NCI-H1694 (cell line): ENCODE results near the gene NRXN3.

Experiments used
- DNase-seq: peaks from one replicate; lab custom pipeline; 2025; lab: John Stamatoyannopoulos, UW

Gene NRXN3

DNA sequence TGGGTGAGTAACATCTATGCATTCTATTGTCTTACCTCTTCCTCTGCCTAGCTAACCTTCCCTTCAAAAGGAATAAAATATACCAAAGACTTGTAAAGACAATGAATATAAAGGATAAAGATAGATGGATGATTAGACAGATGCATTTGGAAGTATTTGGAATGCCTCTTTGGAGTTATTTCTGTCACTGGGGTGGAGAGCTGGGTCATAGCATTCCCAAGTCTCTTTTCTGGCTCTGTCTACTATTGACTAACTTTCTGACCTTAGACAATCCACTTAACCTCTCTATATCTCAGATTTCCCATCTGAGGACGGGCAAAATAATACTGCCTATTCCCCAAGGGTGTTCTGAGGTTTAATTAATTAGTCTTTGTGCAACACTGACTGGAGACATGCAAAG, 1523.8 kb downstream of the NRXN3 start:
- no peak for DNase-seq

DNA sequence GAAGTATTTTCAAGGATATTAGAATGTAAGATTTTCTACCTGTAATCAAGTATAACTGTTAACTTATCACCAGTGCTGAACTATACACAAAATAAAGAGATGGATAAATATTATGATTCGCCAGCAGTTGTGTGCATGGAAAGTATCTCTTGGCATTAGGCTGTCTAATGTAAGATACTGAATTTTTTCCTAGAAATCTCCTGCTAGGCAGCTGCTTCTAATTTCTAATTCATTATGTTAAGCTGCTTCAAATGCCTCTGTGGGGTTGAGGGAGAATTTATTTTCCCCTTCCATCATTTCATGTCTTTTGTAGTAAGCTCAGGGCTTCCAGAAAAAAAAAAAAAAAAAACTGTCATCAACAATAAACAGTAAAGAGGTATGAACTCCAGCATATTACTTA, 1525.1 kb downstream of the NRXN3 start:
- no peak for DNase-seq

DNA sequence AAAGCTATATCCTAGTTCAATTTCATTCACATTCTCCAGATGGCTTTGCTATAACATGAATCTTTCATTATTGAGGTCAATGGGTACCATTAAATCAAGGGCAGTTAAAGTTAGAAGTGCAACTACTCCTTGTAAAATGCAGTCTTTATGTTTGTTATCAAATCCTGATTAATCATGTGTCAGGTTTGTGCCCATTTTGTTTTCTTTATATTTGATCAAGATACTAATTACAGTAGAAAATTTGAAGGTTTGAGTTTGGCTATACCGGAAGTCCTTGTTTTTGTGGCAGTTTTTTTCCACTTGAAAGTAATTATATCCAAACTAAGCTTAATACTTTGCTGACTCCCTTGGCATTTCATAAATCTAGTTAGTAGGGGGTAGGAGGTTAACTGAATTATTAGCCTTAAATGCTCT, 1528.1 kb downstream of the NRXN3 start:
- no peak for DNase-seq

DNA sequence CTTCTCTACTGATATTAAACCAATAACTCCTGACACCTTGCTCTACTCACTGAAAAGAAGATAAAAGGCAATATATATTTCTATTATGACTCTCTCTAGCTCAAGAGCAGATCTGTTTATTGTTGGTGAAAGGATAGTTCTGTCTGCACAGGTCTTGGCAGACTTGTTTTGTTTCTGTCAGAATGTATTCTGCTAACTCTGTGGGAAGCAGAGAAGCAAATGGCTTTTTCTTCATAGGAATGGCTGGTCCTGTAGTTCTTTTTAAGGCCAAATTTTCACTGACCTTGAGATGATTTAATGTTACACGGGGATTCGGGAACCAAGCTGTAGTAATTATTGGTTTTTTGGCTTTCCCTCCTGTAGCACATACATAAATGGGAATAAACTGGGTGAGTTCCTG, 1529.0 kb downstream of the NRXN3 start:
- no peak for DNase-seq

DNA sequence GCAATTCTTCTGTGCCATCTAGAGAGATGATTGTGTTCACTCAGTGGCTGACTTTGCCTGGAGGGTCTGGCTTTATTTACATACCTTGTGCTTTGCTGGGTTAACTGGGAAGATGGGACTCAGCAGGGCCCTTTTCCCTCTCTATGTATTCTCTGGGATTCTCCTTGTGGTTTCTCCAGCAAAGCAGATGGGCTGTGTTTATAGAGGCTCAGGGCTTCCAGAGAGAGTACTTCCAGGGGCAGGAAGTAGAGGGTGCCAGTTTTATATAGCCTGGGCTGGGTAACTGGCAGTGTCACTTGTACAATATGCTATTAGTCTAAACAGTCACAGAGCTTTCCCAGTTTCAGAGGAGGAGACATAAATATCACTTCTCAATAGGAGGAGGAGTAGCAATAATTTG, 1531.2 kb downstream of the NRXN3 start:
- DNase-seq = peak; percentile 35

DNA sequence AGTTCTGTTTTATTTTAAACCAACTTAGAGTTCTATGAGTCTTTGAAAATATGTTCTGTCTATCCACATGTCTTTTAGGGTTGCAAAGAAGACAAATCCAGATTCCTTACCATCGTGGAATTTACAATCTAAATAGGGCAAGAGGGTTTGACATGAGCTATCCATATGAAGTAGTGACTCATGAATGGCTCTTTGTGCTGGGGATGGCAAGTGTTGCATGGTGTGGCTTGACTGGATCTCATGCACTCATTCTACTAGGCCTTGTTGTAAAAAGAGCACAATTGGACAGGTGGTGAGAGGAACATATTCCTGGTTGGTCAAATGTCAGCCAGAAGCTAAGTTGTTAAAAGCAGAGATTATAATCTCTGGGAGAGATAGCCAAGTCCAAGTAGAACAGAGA, 1532.0 kb downstream of the NRXN3 start:
- no peak for DNase-seq

DNA sequence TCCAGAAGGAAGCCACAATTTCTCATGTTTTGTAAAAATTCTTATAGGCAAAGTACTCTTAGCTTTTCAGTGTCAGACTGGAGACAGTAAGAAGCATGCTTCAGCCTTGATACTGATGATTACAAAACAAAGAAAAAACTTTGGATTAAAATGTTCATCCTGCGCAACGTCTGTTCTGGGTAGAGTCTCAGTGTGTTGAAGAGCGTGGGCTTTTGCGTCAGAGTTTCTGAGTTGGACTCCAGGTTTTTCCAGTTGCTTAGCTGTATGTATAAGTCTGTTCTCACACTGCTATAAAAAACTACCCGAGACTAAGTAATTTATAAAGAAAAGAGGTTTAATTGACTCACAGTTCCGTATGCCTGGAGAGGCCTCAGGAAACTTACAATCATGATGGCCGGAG, 1533.0 kb downstream of the NRXN3 start:
- DNase-seq = no peak

DNA sequence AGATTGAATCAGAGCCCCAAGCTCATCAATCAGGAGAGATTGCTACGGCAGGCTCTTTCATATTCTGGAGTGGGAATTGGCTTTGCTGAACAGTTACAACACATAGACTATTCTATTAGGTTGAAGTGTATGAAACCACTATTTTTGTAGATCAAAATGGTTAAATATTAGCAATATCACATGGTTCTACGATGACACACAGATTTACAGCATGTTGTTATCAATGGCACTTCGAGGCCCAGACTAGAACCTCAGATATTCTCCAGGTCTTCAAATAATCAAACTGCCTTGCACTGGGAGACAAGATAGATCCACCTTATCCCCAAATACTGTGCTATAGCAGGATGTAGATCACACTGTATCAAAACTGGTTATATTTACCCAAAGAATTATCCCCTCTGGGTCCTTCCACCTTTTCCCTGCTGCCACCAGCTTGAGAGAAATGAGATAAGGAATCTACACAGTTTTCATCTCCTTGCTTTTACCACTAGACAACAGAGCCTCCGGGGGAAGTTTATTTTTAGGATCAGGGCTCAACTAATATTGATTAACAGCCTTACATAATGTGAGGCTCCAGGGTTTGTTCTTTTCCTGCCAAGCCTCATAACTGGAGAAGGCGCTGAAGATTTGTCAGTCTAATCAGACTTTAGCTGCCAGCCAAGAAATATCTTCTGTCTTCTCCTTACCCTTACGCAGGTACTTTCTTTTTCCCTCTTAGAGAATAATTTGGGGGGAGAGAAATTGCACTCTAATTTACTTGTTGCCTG, 1534.1 kb downstream of the NRXN3 start:
- no peak for DNase-seq

DNA sequence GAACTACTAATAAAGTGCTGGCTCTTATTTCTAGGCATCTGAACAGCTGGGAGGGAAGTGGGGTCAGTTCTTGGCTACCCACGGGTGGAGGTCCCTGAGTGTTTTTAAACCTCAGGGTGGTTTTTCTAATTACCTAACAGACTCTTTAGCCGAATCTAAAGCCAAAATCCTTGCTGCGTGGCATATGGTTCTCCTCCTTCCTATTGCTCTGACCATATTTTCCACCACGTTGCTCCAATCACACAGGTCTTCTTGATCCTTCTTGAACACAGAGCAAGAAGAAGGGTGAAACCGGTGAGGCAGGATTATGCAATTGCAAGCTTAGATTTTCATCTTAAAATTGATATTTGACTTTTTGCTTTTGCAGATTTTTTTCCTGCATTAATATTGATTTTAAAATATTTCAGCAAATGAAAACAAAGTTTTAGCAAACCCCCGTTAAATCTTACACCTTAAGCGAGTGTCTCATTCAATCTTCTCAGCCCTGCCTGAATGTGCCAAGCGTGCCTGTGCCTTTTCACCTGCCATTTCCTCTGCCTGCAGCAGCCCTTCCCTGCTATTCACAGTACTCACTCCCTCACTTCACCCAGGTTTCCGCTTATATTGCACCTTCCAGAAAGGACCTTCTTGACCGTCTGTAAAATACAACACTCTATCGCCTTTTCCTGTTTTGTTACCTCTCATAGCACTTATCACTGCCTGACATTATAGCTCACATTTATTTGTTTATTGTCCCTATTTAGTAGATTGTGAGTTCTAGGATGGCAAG, 1535.1 kb downstream of the NRXN3 start:
- no peak for DNase-seq

DNA sequence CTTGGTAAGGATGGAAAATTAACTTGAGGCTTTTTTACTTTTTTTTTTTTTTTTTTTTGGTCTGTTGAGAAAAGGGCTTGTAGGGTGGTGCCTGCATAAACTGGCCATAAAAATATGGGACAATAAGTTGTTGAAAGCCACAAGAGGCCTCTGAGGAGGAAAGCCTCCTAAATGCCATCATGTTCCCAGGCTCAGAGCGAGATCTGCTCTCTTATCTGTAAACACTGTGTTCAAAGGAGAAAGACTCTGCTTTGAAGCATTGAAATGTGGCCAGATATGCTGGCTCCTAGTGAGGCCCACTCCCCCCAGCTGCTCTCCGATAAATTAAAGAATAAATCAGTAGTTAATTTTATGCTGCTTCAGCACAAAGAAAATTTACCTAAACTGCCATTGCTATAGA, 1536.2 kb downstream of the NRXN3 start:
- no peak for DNase-seq

DNA sequence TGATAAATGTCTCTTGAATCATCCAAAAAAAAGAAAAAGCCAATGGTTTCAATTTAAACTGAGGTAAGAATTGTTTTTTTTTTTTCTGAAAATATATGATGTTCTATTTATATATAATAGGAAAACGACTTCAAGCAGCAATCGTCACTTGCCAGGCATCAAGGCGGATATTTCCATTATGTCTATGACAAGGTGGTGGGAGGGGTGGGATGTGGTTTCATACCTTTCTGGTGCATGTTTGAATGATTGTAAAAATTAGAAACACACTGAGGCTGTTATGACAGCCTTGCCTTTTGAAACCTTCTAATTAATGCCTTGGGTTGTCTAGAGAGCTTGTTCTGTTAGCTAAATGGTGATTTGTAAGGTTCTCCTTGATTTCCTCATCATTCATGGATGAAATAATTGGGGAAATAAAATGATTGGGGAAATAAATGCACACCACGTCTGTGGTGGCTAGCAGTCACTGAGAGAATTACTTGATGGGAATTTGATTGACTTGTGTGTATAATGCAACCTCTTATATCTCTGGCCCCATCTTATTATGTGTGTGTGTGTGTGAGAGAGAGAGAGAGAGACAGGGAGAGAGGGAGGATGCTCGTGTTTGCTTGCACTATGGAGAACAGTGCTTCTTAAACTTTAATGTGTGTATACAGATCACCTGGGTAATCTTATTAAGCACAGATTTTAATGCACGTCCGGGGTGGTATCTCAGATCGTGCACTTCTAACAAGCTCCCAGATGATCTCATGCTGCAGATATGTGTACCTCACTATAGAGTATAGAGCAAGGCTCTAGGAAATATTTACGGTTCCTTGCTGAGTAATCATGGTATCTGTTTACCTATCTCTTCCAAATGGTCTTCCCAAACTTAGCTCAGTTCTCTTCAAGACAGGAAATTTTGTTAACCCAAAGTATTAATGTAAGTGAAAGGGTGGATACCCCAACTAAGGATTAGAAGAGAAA, 1538.5 kb downstream of the NRXN3 start:
- no peak for DNase-seq

DNA sequence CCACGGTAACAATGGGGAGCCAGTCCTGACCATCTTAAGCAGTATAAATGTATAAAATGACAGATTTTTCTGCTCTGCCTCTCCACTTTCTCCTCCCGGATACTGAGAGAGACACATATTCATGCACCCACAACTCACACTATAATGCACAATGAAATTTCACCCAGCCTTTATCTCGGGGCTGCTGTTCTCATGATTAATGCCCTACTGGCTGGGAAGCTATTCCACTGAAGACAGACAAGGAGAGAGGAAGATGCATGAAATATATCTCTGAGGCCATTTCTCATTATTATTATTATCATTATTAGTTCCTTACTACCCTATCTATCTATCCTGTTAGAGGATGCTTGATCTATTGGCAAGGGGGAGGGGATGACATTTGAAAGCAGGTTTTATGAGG, 1539.4 kb downstream of the NRXN3 start:
- DNase-seq = no peak

DNA sequence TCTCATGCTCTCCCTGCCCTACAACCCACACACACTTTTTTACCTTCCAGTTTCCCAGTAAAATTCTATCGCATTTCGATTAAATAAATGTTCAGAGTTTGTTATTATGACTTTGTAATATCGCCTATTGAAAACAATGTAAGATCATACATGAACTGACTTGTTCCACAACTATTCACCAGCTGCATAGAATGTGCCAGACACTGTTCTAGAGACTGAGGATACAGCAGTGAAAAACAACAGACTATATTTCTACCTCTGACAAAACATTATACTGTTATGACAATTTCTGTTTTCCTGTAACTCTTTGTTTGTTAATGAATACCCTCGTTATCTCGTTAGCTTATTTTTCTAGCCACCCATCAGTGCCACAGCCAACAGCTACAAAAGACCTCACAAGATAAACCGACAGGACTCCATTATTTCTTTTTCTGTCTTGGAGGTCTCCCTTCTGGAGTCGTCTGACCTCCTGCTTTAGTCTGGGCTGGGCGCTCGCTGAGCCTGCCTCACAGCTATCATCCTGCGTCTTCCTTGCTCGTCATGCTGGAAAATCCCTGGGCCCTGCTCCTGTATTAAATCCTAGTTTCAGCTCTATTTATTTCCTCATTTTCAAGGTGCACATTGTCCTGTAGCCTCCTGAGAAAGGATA, 1542.3 kb downstream of the NRXN3 start:
- no peak for DNase-seq

DNA sequence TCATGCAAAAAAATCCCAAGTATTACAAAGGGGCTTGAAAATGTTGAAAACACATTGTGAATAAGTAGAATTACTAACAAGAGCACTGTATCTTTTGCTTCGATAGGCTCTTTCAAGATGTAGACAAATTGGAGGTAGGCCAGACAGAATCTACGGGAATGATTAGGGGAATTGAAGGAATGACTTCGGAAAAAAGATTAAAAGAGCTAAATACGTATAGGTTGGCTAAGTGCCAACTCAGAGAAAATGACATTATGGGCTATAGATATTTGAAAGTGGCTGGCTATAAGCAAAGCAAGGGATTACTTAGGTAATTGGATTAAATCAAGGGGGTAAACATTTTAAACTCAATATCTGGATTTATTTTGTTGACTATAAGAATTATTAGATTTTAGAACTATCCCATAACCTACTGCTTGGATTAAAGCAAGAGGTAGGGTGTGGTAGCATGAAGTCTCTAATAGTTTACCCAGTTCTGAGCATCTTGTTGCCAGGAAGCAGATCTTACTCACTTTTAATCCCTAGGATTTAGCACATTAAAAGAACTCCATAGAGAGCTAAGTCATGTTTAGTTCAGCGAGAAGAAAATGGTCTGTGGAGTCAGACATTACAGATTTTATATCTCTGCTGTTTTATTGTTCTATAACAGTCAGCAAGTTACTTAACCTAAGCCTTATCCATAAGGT, 1551.4 kb downstream of the NRXN3 start:
- no peak for DNase-seq

DNA sequence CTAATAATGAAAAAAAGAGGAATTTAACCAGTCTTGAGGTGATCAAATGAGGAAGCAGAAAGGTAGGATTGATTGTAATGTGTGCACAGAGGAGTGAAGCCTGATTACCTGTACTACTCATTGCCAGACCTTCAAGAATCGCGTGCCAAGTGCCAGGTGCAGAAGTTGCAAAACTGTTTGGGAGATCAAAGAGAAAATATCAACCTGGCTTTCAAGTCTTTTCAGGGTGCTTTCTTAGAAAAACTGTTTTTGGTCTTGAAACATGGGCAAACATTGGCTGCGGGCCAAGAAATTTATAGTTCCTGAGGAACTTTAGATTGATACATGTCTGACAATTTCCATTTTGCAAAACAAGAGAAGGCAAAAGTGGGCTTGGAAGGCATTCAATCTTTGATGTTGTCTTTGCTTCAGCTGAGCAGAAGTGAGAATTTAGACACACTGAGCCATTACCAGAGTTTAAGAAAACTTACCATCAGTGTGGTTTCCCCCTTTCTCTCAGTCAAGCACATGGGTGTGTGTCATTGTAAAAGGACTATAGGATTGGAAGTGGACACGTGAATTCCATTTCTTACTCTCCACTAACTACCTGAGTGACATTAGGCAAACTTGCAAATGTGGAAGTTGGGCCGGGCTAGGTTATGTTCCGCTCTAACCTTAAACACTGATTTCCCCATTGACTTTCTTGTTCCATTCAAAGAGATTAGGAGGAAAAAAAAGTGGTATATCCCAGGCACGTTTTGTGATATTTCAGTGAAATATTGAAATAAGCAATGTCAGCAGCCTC, 1555.0 kb downstream of the NRXN3 start:
- DNase-seq = no peak

DNA sequence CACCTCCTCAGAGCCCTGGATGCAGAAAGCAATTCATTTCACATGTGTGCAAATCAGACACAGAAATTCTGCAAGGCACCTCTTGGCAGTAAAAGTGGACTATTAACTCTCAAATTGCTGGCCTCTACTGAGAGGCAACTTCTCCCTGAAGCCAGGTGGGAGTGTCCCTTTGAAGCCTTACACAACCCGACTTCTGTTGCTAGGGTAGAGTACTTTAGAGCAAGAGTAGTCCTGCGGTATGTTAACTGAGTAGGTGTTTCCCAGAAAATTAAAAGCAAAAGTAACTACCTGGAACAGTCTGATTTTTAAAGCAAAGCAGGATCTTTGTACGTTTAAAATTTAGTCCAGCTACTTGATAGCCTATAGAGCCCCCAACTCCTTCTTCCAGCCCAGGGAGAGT, 1557.7 kb downstream of the NRXN3 start:
- no peak for DNase-seq

DNA sequence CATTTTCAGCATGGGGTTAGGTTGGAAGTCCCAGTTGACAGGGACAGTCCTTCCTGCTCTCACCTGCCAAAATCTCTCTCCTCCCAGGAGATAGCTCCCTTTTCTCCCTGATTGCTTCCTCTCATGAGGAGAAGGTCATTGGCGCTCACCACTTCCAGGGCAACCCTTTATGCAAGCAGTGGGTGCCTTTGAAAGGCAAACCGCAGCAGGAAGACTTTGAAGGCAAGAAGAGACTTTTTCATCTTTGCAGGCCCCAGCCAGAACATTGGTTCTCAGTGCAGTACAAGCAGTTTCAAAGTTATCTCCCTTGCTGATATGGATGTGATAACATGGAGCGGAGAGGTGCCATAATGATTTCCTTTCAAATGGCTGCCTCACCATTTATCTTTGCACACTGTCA, 1558.2 kb downstream of the NRXN3 start:
- no peak for DNase-seq

DNA sequence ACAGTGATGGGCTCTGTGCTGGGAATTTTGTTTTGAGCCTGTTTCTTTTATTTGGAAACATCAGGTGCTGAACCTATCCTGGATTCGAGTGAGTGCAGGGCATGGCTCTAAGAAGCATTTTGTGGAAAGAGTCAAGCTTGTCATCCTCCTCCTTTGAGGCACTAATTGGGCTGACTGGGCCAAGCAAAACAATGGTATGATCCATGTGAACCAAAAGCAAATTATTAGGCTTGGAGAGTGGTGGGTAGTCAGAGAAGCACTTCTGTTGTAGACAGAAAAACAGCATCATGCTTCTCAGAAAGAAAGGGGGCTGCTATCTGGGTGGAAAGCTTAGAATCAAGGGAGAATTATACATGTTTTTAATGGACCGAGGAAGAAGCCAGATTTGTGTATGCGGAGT, 1559.6 kb downstream of the NRXN3 start:
- DNase-seq = no peak

DNA sequence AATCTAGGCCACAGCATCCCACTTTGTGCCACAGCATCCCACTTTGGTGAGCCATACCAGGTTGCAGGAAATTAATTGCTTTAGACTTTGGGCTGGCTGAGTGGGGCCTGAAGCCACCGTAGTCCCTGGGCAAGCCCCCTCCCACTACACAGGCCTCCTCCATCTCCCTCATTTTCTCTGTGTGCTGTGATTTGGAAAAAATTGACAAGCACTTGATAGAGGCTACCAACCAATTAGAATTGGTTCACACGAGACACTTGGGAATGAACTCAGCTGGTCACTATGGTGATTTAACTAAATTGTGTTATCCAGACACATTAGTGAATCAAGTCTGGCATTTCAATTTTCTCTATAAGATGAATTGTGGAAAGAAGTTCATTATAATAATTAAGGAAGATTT, 1560.0 kb downstream of the NRXN3 start:
- no peak for DNase-seq

DNA sequence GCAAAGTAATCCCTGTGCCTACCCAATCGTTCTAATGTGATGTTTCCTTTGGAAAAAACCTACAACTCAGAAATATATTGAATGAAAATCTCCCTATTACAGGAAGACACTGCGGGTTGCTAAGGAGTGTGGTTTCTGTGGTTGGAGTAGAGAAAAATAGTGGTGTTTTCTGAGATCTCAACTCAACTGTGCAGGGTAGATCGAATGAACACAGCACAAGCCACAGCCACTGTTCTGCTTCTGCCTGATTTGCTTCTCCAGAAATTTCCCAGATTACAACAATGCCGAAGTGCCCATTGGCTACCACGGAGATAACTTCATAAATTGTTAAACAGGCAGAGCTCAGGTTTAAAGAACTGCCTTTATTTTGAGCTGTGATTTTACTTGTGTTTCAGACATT, 1560.8 kb downstream of the NRXN3 start:
- no peak for DNase-seq
